Epithelial cell of esophagus (primary cell): ENCODE measurements around the gene GLIS1.

Source experiments
- DNase-seq: peaks from one replicate; pipeline ENCODE4 v3.0.0; 2010; ENCODE audit warnings: low read depth
- H3K4me3 ChIP-seq: 2 replicates; pipeline ENCODE4 v1.5.1; 2011; ENCODE audit warnings: mild to moderate bottlenecking, low read length, control low read depth
- TF ChIP-seq, protein P1 (sequence below): IDR thresholded peaks from 2 replicates; pipeline ENCODE4 v1.5.1; 2011; ENCODE audit warnings: low read depth, mild to moderate bottlenecking, low read length, control low read depth, inconsistent platforms; ENCODE audit not compliant: insufficient read depth; ENCODE audit errors: missing control alignments

GLIS1 gene

DNA sequence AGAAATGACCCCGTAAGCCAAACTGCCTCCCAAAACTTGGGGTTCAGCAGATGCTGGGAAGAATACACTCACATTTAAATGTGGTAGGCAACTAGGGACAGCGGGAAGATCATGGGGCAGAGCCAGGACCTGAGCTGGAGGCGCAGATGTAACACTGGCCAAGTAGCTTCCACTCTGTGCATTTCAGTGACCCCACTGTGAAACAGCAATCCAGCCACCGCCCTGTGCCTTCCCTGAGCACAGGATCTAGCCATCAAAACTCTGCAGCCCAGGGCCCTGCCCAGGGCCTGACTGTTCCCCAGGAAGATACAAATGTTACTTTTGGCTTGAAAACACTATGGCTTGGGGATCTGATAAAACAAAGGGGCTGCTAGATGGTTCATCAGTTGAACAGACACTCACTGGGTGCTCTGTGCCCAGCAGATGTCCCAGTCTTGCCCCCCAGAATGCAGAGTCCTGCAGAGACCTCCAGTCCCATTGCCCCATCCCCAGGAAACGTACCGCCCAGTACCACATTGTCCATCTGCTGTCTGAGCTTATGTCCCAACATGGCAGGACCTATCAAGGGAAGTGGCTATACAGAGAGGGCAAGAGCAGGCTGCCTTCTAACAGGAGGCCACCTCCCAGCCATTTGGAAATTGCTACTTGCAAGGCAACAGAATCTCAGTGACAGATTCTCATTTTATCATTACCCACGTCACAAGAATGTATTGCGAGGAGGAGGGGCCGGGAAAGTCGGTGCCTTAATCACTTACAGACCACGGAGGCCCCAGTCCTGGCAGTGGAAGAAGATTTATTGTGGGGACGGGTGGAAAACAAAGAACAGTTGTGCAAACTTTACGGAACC is 155.7 kb downstream of the GLIS1 start:
- H3K4me3 ChIP-seq = no peak overlapping the region
- DNase-seq = no peak
- TF ChIP-seq, protein P1, sequence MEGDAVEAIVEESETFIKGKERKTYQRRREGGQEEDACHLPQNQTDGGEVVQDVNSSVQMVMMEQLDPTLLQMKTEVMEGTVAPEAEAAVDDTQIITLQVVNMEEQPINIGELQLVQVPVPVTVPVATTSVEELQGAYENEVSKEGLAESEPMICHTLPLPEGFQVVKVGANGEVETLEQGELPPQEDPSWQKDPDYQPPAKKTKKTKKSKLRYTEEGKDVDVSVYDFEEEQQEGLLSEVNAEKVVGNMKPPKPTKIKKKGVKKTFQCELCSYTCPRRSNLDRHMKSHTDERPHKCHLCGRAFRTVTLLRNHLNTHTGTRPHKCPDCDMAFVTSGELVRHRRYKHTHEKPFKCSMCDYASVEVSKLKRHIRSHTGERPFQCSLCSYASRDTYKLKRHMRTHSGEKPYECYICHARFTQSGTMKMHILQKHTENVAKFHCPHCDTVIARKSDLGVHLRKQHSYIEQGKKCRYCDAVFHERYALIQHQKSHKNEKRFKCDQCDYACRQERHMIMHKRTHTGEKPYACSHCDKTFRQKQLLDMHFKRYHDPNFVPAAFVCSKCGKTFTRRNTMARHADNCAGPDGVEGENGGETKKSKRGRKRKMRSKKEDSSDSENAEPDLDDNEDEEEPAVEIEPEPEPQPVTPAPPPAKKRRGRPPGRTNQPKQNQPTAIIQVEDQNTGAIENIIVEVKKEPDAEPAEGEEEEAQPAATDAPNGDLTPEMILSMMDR = no peak

- no peak overlapping the region for H3K4me3 ChIP-seq
- DNase-seq = no peak
- TF ChIP-seq, protein P1 = no peak
These were observed 156.5 kb downstream of the GLIS1 start for GRCh38 chr1:53582211-53583020.

GRCh38 chr1:53581476-53581875 is 157.5 kb downstream of the GLIS1 start:
- H3K4me3 ChIP-seq = no peak overlapping the region
- no peak for DNase-seq
- TF ChIP-seq, protein P1 = no peak

DNA sequence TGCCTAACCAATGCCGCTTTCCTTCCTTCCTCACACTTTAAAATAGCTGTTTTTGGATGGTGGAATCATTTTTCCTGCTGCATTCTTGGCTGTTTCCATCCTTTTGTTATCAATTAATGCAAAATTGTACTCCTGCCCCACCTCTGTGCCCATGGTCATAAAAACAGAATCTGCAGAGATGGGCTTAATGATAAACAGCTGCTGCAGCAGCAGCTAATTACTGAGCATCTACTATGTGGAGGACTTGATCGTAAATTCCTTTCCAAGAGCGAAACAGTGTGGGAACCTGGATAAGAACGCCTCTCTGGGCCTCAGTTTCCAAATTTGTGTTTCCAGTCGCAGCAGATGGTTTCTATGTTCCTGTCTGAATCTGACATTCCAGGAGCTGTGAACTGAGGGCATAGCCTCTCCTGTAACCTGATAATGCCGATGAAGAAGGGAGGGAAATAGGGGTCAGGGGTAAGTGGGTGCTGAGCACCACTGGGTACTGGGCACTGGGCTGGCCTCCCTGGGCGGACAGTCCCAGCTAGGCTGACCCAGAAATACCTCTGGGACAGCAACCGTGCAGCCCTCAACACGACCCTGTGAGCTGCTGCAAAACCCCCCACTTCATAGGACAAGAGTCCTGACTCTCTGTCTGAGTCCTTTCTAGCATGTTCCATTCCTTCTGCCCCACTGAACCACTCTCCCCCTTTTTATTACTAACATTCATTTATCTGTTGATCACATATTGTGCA is 158.1 kb downstream of the GLIS1 start:
- TF ChIP-seq, protein P1 = no peak
- no peak for DNase-seq
- no peak overlapping the region for H3K4me3 ChIP-seq

GRCh38 chr1:53580009-53580400 is 159.0 kb downstream of the GLIS1 start:
- H3K4me3 ChIP-seq = no peak overlapping the region
- no peak for DNase-seq
- TF ChIP-seq, protein P1 = no peak

- TF ChIP-seq, protein P1 = no peak
- no peak overlapping the region for H3K4me3 ChIP-seq
- DNase-seq = no peak
These were observed 159.5 kb downstream of the GLIS1 start for GRCh38 chr1:53579221-53580008.
